GM21447 (cell line): ENCODE data around the gene SRGAP3.

Source experiments
- ATAC-seq: cut with Tn5 transposase; IDR thresholded peaks from one replicate; pipeline ENCODE4 v1.9.1; 2021; ENCODE audit not compliant: unreplicated experiment

Gene SRGAP3

GRCh38 chr3:9151240-9151639 lies 98.2 kb downstream of the SRGAP3 start:
- no peak for ATAC-seq

GRCh38 chr3:9149566-9149965 lies 99.9 kb downstream of the SRGAP3 start:
- ATAC-seq: no peak

GRCh38 chr3:9147896-9148266 lies 101.6 kb downstream of the SRGAP3 start:
- no peak for ATAC-seq

- ATAC-seq: peak; percentile 79
These were observed 102.1 kb downstream of the SRGAP3 start for GRCh38 chr3:9147215-9147895.

- peak; percentile 65 for ATAC-seq
These were observed 102.9 kb downstream of the SRGAP3 start for GRCh38 chr3:9146367-9147071.

GRCh38 chr3:9143184-9143583 lies 106.3 kb downstream of the SRGAP3 start:
- no peak for ATAC-seq

GRCh38 chr3:9142362-9142761 lies 107.1 kb downstream of the SRGAP3 start:
- no peak for ATAC-seq

- no peak for ATAC-seq
These were observed 107.5 kb downstream of the SRGAP3 start for GRCh38 chr3:9141928-9142289.

GRCh38 chr3:9139366-9139765 lies 110.1 kb downstream of the SRGAP3 start:
- ATAC-seq: no peak

GRCh38 chr3:9137676-9138075 lies 111.8 kb downstream of the SRGAP3 start:
- ATAC-seq: no peak

- ATAC-seq: no peak
These were observed 112.5 kb downstream of the SRGAP3 start for GRCh38 chr3:9136746-9137465.

- no peak for ATAC-seq
These were observed 113.4 kb downstream of the SRGAP3 start for GRCh38 chr3:9135930-9136525.

- no peak for ATAC-seq
These were observed 113.9 kb downstream of the SRGAP3 start for GRCh38 chr3:9135526-9135925.

GRCh38 chr3:9133656-9134055 lies 115.8 kb downstream of the SRGAP3 start:
- ATAC-seq: no peak

- no peak for ATAC-seq
These were observed 118.8 kb downstream of the SRGAP3 start for GRCh38 chr3:9130345-9131305.

GRCh38 chr3:9129365-9129764 lies 120.1 kb downstream of the SRGAP3 start:
- no peak for ATAC-seq

GRCh38 chr3:9125278-9125951 lies 124.0 kb downstream of the SRGAP3 start:
- ATAC-seq: no peak

GRCh38 chr3:9124730-9125129 lies 124.7 kb downstream of the SRGAP3 start:
- ATAC-seq: no peak

GRCh38 chr3:9123840-9124239 lies 125.6 kb downstream of the SRGAP3 start:
- no peak for ATAC-seq

GRCh38 chr3:9122732-9123364 lies 126.6 kb downstream of the SRGAP3 start:
- ATAC-seq: no peak
